Hindlimb muscle (tissue), 1 donor: ENCODE data around the gene B3GALT6. TPM values are rescaled to one million over a fixed set of nuclear protein-coding genes. Genes with fewer than 3 reads are reported as not detected.

Source experiments
- DNase-seq: peaks from one replicate; pipeline ENCODE4 v3.0.0-alpha.2; 2013
- polyA plus RNA-seq: library from polyadenylated mRNA; unstranded; fragments of 120-200 nt; gene quantifications from one replicate; pipeline ENCODE4 v1.2.1, GENCODE V29; 2013; ENCODE audit not compliant: insufficient read length

The B3GALT6 gene
- polyA plus RNA-seq, 1 donor, result 20.0 TPM

GRCh38 chr1:1216770-1217620 is 15.0 kb upstream of the B3GALT6 start:
- no peak for DNase-seq

GRCh38 chr1:1217621-1218523 is 14.2 kb upstream of the B3GALT6 start:
- DNase-seq, result no peak

- no peak for DNase-seq
These were observed 13.4 kb upstream of the B3GALT6 start for GRCh38 chr1:1218524-1219200.

GRCh38 chr1:1219341-1219740 is 12.7 kb upstream of the B3GALT6 start:
- no peak for DNase-seq

- DNase-seq, result no peak
These were observed 11.8 kb upstream of the B3GALT6 start for GRCh38 chr1:1220197-1220596.

- no peak for DNase-seq
These were observed 10.0 kb upstream of the B3GALT6 start for GRCh38 chr1:1221887-1222574.

GRCh38 chr1:1222575-1223225 is 9.3 kb upstream of the B3GALT6 start:
- no peak for DNase-seq

- DNase-seq, result no peak
These were observed 8.7 kb upstream of the B3GALT6 start for GRCh38 chr1:1223321-1223720.

DNA sequence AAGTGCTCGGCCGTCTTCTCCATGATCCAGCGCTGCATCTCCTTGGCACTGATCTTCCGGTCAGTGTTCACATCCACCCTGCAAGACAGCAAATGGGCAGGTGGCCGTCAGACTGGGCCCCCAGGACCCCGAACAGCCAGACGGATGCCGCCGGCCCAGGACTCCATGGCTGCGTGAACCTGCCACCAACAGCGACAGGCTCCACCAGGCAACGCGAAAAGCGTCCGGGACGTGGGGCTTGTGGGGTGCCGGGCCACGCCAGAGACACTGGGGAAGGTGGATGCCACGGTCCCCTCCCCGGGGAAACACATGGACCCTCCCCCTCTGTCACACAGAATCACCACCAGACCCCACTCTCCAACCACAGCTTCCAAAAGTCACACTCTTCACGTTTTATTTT is 8.1 kb upstream of the B3GALT6 start:
- DNase-seq, result no peak

DNA sequence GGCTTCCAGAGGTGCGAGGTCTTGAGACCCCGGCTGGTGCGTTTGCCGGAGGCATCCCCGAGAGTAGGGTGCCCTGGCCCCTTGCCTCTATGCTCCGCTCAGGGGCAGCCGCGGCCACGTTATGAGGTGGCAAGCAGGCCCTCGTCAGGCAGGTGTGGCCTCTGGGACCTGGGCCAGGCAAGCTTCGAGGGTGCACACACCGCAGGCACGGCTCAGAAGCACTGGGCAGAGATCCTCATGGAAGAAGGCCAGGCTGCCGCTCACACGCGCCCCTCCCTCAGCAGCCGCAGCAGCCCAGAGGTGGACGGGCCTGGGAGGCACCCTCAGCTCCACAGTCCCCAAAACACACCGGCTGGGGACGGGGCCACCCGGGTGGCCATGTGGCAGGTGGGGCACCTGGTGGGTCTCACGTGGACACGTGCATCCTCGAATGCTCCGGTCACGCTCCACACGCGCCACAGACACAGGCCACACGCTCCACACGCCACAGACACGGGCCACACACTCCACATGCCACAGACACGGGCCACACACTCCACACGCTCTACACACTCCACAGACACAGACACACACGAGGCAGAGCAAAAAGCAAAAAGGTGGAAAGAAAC is 6.7 kb upstream of the B3GALT6 start:
- DNase-seq, result no peak

DNA sequence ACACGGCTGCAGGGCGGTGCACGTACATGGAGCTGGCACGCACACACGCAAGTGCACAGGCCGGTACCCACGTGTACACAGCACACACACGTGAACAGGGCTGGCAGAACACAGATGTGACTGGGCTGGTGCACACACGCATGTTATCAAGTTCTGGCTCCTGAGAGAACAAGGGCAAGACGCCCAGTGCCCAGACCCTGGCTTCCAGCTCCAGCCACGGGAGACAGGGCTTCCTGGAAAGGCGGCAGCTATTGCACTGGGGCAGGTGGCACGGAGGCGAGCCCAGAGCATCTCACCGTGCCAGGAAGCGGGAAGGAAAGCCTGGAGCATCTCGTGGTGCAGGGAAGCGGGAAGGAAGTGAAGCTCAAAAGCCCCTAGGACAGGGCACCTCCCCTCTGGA is 6.1 kb upstream of the B3GALT6 start:
- no peak for DNase-seq

GRCh38 chr1:1226566-1227362 is 5.3 kb upstream of the B3GALT6 start:
- no peak for DNase-seq

- DNase-seq, result no peak
These were observed 4.7 kb upstream of the B3GALT6 start for GRCh38 chr1:1227386-1227785.

DNA sequence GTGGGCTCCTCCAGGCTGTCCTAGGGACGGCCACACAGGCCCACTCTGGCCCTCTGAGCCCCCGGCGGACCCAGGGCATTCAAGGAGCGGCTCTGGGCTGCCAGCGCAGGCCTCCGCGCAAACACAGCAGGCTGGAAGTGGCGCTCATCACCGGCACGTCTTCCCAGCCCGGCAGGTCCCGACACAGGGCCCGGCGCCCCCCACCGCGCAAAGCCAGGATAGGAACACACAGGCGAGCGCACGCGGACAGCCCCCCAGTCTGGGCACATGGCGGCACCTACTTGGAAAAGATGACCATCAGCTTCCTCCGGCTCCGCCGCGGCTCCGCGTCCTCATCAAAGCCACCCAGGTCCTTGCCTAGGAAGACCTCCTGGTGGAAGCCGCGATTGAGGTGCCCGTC is 3.9 kb upstream of the B3GALT6 start:
- no peak for DNase-seq

- DNase-seq, result no peak
These were observed 3.3 kb upstream of the B3GALT6 start for GRCh38 chr1:1228596-1229321.

DNA sequence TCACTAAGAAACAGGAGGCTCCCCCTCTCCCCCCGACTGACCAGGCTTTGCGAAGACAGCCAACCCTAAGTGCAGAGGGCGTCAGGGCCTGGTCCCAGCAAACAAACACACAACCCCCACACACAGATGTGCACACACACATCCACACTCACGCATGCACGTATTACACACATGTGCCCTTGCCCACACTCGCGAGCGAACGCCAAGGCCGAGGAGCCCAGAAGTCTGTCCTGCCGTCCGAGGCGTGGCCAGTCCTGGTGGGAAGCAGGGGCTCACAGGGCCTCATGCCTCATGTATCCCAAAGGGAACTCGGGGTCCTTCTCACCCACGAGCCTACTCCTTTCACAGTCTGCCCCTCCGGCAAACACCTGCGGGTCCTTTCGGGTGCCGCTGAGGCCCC is 2.3 kb upstream of the B3GALT6 start:
- no peak for DNase-seq

DNA sequence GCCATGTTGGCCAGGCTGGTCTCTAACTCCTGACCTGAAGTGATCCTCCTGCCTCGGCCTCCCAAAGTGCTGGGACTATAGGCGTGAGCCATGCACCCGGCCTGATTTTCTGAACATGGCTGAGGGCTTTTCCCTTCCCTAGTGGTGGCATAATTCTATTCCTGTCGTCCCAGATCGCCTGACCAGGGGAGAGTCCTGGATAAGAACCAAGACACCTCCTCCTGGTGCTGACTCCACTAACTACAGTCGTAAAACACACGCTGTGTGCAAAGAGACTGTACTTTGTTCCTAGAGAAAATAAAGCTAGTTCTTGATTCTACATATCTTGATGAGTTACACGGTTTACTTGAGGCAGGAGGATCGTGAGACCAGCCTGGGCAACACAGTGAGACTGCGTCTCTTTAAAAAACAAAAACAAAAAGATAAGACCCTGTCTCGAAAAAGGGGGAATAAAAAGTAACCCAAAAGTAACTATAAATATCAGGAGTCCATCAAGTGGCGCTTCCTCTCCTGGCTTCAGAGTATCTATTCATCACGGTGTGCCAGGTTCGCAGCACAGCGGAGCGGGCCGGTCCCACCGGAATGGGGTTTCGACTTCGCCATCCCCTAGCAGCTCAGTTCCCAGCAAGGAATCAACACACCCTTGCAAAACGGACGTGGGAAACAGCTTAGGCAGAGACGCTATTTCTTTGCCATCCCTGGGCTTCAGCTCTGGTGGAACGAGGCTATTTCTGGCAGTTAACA is 1.2 kb upstream of the B3GALT6 start:
- DNase-seq, result no peak

GRCh38 chr1:1231400-1232207 is 433 bp upstream of the B3GALT6 start, which contains the start of gene SDF4:
Gene SDF4 (minus strand): TSS chr1:1232001. CDS start chr1:1228772, 3,229 bp downstream.
- DNase-seq, result peak; percentile 98
